ENCODE data around the gene FHIT.

Gene FHIT

DNA sequence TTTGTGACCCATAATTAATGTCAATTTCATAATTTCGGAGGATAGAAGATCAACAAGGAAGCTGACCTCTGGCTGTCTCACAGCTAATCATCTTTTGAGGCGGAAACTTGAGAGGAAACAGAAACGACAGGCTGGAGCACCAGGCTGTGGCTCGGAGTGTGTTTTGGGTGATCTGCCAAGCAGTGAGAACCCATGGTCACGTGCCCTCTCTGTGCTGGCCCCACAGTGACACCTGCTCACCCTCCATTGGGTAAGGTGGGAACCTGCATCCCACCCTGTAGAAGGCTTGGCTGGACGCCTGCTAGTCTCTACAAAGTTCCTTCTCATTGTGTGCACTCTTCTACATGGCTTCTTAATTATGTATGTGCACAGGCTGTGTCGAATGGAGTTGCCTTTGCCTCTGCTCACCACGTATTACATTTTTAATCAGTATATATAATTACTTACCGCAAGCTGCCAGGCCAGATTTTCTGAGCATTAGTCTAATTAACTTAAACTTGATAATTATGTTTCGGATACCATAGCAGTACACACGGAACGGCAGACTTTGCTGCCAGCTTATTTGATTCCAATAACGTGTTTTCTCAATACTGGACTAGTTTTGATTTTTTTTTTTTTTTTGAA, 1482.0 kb downstream of the FHIT start:
- DNase-seq: no peak

DNA sequence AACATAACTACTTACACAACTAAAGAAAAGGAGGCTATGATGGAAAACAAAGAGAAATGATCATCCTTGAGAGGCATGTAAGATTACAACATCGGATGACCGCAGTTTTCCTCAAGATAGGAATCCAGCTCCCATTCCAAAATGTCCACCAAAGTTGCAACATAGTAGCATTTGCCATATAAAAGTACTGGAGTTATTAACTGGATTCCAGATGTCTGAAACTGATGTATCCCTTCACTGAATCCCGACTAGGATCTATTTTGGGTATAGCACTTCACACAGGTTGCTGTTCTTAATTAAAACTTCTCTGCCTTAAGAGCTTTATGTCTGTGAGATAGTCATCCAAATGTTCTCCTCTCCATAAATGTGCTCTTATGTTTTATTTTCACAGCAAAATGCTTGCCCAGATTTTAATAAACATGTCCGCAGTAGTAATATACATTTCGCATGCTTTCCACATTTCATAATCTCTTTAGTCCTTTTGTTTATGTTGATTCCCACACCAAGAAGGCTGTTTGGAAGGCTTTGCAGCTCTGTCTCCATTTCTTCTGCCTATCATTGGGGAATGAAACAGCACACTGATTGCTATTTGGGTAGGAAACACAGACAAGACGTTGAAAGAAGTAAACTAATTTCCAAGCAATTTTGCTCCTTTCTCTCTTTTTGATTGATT, 1484.9 kb downstream of the FHIT start:
- no peak for DNase-seq

DNA sequence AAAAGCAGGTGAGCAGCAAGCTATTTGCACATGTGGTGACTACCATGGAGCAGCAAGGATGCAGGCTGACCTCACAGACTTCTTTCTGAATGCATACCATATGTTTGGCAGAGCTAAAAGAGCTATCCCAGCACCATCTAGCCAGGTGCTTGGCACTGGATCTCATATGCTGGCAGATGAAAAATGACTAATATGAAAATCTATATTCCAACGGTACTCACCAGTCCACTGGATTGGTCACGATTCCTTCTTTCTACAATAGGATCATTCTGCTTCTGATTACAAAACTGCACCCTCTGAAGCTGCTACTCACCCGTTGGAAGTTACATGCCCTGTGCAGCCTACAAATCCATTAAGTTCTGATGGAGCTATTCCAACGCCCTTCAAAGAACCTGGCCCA, 1487.1 kb downstream of the FHIT start:
- no peak for DNase-seq

DNA sequence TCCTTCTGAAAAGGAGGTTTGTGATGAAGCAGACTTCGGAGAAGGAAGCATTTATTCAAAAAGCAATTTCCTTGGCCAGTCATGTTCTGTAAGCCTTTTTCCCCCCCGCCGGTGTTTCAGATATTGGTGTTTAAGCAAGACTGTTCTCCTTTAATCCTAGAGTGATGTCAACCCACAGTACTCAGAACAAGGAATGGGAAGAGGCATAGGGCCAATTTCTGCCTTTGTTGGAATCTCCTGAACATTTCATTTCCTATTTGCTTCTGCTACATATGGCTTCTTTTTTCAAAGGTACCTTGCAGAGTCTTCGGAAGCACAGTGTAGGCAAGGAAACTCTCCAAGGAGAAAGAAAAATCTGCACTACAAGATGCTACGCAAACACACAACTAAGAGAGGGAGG, 1488.3 kb downstream of the FHIT start:
- DNase-seq: no peak

DNA sequence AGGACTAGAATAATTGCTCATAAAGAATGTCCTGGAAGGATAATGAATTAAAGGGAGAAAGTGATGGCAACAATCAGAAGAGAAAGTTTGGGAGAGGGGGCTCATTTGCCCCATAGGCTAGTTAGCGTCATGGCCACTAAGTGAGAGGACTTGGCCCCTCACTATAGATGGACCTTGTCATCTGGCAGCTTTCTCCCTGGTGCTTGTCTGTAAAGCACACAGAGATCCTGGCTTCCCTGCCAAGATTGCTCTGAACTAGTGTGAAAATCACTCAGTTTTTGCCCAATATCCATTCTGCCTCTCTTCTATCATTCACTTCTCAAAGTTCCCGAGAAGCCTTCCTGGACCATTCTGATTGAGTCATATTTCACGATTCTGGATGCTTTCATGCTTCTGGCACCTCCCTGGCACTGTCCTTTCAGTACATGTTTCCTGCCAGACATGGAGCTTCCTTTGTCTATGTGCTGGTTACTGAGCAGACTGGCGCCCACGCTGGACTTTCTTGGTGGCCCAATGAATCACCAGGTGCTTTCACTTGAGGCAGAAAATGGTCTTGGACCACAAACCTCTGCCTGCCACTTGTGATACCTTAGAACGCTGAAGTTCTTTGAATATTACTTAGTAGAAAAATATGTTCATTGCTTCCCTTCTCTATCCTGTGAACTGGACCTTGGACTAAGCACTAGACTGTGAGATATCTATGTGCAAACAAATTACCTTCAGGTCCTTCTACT, 1491.8 kb downstream of the FHIT start:
- no peak for DNase-seq

DNA sequence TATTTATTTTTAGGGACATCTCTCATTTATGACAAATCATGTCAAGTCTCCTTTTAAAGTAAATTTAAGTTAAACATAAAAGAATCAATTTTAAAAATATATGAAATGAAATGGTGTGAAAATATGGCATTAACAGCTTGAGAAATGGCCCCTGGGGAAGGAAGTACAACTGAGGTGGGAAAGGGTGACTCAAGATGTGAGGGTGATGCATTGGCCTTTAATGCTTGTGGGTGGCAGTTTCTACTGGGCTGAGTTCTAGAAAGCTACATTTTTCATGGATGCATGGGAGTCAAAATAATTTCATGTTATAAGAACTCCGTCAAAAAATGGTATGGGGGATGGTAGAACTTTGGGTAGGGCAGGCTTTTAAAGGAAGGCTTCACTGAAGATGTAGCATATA, 1492.6 kb downstream of the FHIT start:
- DNase-seq: no peak

DNA sequence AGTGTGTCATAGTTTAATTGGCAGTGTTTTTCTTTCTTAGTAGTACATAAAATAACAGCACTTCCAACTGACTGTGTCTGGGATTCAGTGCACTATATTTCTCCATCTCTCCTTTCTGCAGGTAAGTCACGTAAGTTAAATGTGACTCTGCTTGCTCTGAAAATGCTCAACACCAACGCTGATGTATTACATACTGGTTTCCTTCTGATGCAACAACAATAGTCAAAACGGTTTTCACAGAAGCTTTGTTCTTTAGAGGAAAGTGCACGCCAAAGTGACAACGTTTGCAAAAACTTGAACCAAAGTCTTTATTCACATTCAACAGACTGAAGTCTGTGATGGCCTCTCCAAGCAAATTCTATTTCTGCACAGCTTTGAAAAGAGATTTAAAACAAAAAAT, 1494.3 kb downstream of the FHIT start:
- DNase-seq: no peak

DNA sequence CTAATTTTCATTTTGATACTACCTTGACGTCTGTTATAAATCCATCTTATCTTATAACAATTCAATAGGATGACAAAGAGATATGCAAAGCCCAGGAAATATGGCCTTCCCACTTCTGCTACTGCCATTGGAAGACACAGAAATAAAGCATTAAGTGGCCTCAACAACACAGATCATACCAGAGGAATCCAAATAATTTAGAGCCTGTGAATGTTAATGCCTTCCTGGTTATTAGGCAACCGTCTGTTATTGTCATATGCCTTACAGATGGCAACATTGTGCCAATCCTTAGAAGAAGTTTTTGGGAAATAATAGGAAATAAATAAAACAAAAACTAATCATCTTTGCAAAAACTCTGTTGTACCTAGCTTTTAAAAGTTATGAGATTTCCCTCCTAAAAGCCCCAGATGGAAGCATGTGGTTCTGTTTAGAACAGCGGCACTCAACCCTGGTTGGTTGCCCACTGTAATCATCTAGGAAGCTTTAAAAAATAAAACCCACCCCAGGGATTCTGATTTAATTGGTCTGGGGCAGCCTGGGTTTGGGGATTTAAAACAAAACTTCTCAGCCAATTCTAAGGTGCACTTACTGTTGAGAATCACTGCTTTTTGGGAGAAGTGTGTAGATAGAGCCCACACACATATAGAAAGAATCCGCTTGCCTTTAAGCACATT, 1496.7 kb downstream of the FHIT start:
- DNase-seq: no peak

DNA sequence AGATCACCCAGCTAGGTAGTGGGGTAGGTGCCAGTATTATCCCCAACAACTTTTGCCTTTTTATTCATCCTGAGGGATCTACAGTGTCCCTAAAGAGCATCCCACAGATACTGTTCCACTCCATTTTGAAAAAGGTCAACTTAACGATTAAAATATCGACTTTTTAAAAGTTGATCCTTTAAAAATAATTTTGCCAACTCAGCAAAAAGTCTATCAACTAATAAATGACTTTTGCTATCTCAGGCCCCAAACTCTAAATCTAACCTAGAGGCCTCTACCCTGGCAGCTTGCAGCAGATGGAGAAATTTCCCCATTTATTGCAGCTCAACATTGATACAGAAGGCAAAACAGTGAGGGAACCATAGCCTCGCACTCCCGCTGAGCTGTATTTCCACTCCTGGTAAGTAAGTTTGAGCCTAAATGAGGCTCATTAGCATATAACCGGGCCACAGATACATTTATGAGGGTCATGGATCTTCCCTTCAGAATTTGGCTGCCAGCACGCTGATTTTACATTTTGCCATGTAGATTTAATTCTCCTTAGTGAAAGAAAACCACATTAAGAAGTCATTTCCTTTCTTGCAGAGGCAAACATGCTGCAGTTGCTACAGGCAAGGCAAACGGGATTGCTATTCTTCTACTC, 1497.3 kb downstream of the FHIT start:
- DNase-seq: no peak

DNA sequence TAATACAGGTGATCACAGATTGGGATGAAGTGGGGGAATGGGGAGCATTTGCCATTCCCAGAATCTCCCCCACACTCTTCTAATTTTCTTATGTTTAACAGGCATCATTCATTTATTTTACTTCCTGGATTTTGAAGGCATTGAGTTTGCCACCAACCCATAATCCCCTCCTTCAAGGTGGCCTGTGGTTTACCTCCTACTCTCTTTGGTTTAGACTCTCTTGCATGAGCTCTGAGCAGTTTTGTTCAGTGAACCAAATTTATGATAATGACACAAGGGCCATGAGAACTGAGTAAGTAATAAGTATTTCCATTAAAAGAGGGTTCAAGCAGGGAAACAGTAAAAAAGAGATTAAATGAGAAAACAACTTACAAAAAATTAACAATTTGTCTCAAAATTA, 1498.3 kb downstream of the FHIT start:
- no peak for DNase-seq

DNA sequence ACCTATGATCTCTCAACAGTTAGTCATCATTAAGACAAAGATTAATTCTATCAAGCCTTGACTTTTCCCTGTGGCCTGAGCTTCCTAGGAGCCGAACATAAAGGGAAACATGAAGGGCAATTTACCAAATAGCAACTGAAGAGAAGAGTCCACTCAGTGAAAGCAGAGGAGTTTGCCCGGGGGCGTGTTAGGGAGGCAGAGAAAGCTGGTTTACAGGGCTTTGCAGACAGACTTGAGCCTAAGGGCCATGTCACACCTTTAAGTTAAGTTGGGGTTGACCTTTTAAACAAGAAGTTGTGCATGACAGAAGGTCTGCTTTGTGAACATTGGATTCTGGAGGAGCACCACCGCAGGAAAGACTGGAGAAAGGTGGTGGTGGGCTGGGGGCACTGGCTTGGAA, 1499.6 kb downstream of the FHIT start:
- no peak for DNase-seq

DNA sequence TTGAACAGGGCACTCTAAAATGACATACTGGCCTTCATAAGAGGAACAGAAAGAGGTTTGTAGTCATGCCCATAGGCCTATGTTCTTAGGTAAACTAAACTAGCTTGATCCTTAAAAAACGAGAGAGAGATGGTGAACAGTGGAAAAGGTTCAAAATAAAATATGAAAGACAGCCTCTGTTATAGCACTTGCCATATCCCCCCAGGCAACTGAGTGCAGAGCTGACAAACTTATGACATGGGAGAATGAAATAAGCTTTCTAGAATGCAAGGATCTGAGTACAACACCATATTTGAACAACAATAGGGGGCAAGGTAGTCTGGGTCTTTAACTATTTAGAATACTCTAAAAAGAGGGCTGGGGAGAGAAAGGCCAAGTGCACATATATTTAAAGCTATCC, 1500.9 kb downstream of the FHIT start:
- no peak for DNase-seq

DNA sequence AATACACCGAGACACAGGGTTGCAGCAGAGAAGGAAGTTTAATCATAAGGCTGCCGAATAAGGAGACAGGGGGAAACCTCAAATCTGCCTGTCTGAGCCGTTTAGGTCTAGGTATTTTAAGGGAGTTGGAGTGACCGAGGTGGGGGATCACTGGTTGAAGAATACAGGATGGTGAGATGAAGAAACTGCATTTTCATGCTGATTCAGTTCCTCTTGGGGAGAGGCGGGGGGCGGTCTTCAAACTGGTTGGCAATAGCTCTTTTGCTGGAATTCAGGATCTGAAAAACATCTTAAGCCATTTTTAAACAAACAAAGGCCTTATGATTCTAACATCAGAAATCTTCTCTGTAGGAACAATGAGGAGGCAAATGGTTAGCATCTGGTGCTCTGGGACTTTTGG, 1502.0 kb downstream of the FHIT start:
- peak; percentile 2 for DNase-seq

DNA sequence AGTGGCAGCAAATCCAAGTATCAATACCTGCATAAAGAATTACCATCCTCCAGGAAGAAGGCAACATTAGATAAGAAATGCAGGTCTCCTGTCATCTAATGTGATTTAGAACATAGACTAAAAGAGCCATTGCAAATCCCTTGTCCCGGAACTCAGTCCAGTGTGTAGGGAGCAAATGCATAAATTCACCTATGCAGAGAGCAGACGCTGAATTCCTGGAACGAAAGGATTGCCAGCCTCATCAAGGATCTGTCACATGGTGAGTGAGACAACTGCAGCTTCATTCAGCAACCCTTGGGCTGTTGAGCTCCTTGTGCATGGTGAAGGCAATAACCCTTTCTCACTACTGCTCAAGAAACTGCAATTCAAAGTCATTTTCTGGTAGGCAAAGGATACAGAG, 1504.7 kb downstream of the FHIT start:
- DNase-seq: no peak

DNA sequence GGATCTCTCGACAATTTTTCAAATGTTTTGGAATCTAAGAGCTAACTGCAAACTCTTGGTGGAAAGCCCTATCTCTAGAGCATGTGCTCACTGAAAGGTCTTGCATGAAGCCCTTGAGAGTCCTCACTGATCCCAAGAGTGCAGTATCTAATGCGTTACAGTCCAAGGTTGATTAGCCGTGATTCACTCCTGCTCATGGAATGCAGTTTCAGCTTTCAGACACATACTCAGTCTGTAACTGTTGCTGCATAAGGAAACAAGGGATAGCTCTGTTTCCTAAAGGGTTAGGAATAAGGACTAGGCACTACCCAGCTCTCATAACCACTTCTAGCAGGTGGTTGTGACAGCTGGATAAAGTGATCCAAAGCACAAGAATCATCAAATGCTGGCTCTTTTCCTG, 1514.0 kb downstream of the FHIT start:
- no peak for DNase-seq

DNA sequence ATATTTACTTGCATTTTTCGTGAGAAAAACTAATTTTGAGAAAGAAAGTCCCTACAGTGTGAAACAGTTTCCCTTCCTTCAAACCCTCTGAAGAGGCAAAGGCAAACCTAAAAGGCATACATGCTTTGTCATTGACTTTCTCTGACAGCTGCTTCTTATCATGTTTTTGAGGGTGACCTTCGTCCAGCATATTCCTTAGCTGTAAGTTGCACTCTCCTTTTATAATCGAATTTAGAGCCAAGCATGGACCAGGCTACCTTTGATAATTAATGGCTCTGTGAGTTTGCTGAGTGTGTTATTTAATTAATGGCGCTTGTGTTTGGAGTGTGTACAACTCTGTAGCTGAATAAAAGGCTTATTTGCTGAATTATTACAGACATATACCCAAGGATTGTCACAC, 1517.2 kb downstream of the FHIT start:
- no peak for DNase-seq

DNA sequence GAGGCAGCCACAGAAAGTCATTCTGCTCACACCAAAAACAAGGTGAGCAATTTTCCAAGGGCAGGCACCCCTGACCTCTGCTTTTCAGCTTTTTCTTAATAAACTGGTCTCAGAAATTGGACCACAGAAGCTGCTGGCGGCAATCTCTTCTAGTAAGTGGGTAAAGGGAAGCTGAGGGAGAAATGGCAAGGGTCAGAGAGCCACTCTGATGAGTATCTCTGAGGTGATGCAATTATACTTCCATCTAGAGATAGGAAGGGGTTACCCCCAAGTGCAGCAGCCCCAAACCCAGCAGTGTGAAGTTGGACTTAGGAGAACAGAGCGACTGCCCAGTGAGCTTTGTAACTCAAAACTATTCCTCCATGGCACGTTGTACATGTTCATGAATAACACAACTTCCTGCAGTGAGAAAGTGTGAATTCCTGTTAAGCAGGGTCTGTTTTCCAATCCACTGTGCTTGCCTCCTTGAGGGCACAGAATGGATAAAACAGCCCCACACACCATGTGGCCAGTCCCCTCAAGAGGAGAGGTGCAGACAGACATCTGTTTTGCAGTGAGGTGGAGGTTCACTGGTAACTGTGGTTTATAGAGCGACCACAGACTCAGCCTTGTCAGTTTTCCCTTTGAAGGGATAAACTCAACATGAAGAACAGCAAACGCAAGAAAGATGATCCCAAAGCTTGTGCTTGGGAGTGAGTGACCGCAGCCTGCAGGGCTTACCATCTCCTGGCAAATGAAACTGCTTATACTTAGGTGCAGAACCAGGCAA, 1518.0 kb downstream of the FHIT start:
- DNase-seq: no peak

DNA sequence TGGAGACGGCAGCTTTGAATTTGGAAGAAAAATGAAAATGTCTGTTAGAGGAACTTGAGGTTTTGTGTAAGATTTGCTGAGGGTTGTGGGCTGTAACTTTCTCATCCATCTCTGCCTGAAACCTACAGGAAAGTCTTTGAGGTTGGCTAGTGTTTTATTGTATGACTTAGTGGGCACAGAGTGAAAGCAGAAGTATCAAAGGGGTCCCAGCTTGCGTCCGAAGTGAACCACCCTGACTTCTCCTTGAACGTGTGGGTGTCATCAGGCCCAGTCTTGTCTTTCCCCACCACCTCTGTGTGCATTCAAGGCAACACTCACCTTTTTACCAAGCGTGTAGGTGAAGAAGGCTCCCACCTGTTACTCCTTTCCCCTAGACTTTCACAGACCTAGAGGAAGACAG, 1519.3 kb downstream of the FHIT start:
- no peak for DNase-seq

DNA sequence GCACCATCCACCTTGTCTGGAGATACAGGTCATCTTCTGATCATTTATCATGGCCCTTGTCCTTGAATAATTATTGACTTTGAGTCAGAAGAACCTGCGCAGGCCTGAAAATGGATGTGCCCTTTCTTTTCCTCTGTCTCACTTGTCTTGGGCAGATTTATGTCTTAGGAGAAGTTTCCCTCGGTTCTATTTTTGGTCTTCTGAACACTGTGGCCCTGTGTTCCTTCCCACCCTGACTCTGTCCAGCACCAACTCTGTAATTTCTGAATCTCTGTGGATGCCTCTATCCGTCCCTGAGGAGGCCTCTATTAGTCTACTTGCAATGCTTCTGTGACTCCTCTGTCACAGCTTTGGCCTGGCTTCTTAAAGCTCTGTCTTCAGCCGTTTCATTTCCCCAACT, 1520.7 kb downstream of the FHIT start:
- no peak for DNase-seq

DNA sequence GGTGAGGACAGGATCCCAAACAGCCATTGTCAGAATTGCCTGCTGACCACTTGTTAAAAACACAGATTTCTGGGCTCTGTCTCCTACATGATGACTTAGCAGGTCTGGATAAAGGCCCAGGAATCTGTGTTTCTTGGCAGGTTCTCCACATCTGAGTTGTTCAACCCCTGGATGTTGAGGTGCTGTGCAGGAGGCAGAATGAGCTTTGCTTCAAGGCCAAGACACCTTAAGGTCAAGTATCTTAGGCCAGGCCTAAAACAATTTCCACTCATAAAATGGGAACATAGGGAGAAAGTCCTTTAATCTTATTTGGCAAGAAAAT, 1522.7 kb downstream of the FHIT start:
- no peak for DNase-seq

DNA sequence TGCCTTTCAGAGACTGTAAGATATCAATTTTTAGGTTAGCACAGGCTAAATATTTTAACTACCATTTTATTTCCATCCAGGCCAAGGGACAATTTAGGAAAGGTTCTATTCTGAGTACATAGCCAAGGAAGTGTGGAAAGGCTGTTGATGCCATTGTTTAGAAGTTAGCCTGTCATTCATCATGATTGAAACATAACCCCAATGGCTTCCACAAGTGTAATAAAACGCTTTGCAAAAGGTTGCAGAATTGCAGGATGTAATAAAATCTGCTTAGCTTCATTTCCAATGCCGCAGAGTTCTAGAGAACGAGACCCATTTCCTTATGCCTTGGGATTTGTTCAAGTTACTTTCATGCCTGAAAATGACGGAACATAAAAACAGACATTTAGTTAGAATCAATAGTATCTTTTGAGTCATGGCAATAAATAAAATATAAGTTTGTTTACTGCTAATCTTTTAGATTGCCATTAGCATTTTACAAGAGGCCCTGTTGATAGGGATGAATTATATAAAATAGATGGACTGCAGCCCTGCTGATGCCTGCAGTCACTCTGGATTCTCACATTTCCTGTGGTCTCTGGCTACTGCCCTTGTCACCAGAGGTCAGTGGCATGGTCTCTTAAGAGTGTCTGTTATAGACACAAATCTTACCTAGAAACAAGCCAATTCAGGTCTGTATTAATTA, 1523.2 kb downstream of the FHIT start:
- DNase-seq: no peak

DNA sequence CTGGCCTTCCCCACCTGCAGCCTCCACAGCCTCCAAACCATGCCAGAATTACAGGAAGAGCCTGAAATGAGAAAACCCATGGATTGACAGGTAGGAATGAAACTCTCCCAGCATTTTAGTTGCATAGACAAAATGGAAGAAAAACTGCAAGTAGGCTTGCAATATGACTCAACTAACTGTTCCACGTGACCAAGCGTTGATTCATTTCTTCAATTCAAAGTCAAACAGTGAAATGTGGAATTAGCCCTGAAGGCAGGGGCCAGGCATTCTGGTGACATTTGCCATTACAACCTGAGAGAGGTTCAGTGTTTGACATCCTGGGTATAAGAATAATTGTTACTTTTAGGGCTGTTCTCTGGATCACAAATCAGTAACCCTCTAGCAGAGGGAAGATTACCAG, 1525.0 kb downstream of the FHIT start:
- DNase-seq: no peak

All from inflammatory macrophage treated with lipopolysaccharide for 4 hours (primary cell).